NCI-H526 (cell line): Measurements from ENCODE around the gene ANKRD49.
A peak's percentile ranks its signal among the peaks of the same experiment; 100 is the strongest.

Experiments
- DNase-seq, 2 experiments: peaks; one replicate each; lab custom pipeline; 2025; lab: John Stamatoyannopoulos, UW

The ANKRD49 gene

GRCh38 chr11:94507485-94507884 lies 13.7 kb downstream of the ANKRD49 start:
- DNase-seq: peak in 1 of 2 experiments; percentile 20

GRCh38 chr11:94511932-94512781 lies 18.4 kb downstream of the ANKRD49 start, which contains the start of gene C11orf97:
TSS of gene C11orf97 (plus strand) at chr11:94512461. CDS start at chr11:94512529, 68 bp downstream.
- DNase-seq: peak; percentile 60 to 84

GRCh38 chr11:94513091-94513490 lies 19.3 kb downstream of the ANKRD49 start:
- peak; percentile 75 to 82 for DNase-seq

GRCh38 chr11:94515398-94515797 lies 21.6 kb downstream of the ANKRD49 start:
- DNase-seq: no peak

- DNase-seq: no peak
Measured at GRCh38 chr11:94516725-94517124, 22.9 kb downstream of the ANKRD49 start.

GRCh38 chr11:94518300-94518699 lies 24.5 kb downstream of the ANKRD49 start:
- no peak for DNase-seq

GRCh38 chr11:94519478-94520084 lies 25.8 kb downstream of the ANKRD49 start:
- DNase-seq: peak in 1 of 2 experiments; percentile 62

GRCh38 chr11:94521684-94522083 lies 27.9 kb downstream of the ANKRD49 start:
- DNase-seq: peak in 1 of 2 experiments; percentile 40

GRCh38 chr11:94524341-94524740 lies 30.6 kb downstream of the ANKRD49 start:
- DNase-seq: no peak

- no peak for DNase-seq
Measured at GRCh38 chr11:94525546-94526324, 32.0 kb downstream of the ANKRD49 start.

GRCh38 chr11:94526645-94527438 lies 33.1 kb downstream of the ANKRD49 start:
- no peak for DNase-seq

GRCh38 chr11:94528551-94528950 lies 34.8 kb downstream of the ANKRD49 start:
- DNase-seq: no peak

- no peak for DNase-seq
Measured at GRCh38 chr11:94532211-94532610, 38.4 kb downstream of the ANKRD49 start.

- no peak for DNase-seq
Measured at GRCh38 chr11:94533206-94533605, 39.4 kb downstream of the ANKRD49 start.

- no peak for DNase-seq
Measured at GRCh38 chr11:94533696-94534630, 40.2 kb downstream of the ANKRD49 start.

GRCh38 chr11:94536386-94536785 lies 42.6 kb downstream of the ANKRD49 start:
- DNase-seq: no peak

- DNase-seq: no peak
Measured at GRCh38 chr11:94537031-94537600, 43.3 kb downstream of the ANKRD49 start.

GRCh38 chr11:94539420-94539819 lies 45.6 kb downstream of the ANKRD49 start:
- peak in 1 of 2 experiments; percentile 15 for DNase-seq

- DNase-seq: peak; percentile 78 to 97
Measured at GRCh38 chr11:94543695-94544645, 50.2 kb downstream of the ANKRD49 start, which contains the start of gene FUT4. TSS of gene FUT4 (plus strand) at chr11:94543921. CDS start at chr11:94544134, 213 bp downstream.
